Activated CD8-positive, alpha-beta memory T cell treated with anti-CD3 and anti-CD28 coated beads for 48 hours (primary cell): ENCODE results near the gene RGPD6.
"Not testable (repeated sequence)": the region's sequence is repeated elsewhere in the genome, so short reads cannot be mapped to it uniquely, and the experiment has no call there.

Experiments used
- DNase-seq, 3 experiments: peaks; one replicate each; pipeline ENCODE4 v3.0.0-alpha.2; 2020; ENCODE audit warnings: low read depth in 2 of 3, low spot score in 2 of 3

RGPD6 gene

GRCh38 chr2:110576763-110577416 is at the start of gene RGPD6:
Gene RGPD6 (minus strand): TSS chr2:110577222. CDS start chr2:110577024, 198 bp downstream.
- not testable (repeated sequence) for DNase-seq

- not testable (repeated sequence) for DNase-seq
Observed at GRCh38 chr2:110619326-110619939, 42.4 kb upstream of the RGPD6 start.

GRCh38 chr2:110613927-110614326 is 36.9 kb upstream of the RGPD6 start:
- DNase-seq: not testable (repeated sequence)

GRCh38 chr2:110610613-110611250 is 33.7 kb upstream of the RGPD6 start:
- not testable (repeated sequence) for DNase-seq

- DNase-seq: not testable (repeated sequence)
Observed at GRCh38 chr2:110609843-110610612, 33.0 kb upstream of the RGPD6 start.

- not testable (repeated sequence) for DNase-seq
Observed at GRCh38 chr2:110608788-110609502, 31.9 kb upstream of the RGPD6 start.

- DNase-seq: not testable (repeated sequence)
Observed at GRCh38 chr2:110605057-110605456, 28.0 kb upstream of the RGPD6 start.

GRCh38 chr2:110603917-110604591 is 27.0 kb upstream of the RGPD6 start:
- DNase-seq: not testable (repeated sequence)

- not testable (repeated sequence) for DNase-seq
Observed at GRCh38 chr2:110602139-110602538, 25.1 kb upstream of the RGPD6 start.

- not testable (repeated sequence) for DNase-seq
Observed at GRCh38 chr2:110591973-110592372, 15.0 kb upstream of the RGPD6 start.

- DNase-seq: not testable (repeated sequence)
Observed at GRCh38 chr2:110589677-110590330, 12.8 kb upstream of the RGPD6 start.

GRCh38 chr2:110588520-110588919 is 11.5 kb upstream of the RGPD6 start:
- DNase-seq: not testable (repeated sequence)

- DNase-seq: not testable (repeated sequence)
Observed at GRCh38 chr2:110579216-110579965, 2.4 kb upstream of the RGPD6 start.

- DNase-seq: not testable (repeated sequence)
Observed at GRCh38 chr2:110578429-110578828, 1.4 kb upstream of the RGPD6 start.

GRCh38 chr2:110499755-110500377 is 77.2 kb downstream of the RGPD6 start:
- not testable (repeated sequence) for DNase-seq

- DNase-seq: not testable (repeated sequence)
Observed at GRCh38 chr2:110496027-110496426, 81.0 kb downstream of the RGPD6 start.

- DNase-seq: not testable (repeated sequence)
Observed at GRCh38 chr2:110494488-110494887, 82.5 kb downstream of the RGPD6 start.

- DNase-seq: not testable (repeated sequence)
Observed at GRCh38 chr2:110488991-110489390, 88.0 kb downstream of the RGPD6 start.
